ENCODE measurements around the gene APOL1.
"Not testable (repeated sequence)": the region's sequence is repeated elsewhere in the genome, so short reads cannot be mapped to it uniquely, and the experiment has no call there.

DNA sequence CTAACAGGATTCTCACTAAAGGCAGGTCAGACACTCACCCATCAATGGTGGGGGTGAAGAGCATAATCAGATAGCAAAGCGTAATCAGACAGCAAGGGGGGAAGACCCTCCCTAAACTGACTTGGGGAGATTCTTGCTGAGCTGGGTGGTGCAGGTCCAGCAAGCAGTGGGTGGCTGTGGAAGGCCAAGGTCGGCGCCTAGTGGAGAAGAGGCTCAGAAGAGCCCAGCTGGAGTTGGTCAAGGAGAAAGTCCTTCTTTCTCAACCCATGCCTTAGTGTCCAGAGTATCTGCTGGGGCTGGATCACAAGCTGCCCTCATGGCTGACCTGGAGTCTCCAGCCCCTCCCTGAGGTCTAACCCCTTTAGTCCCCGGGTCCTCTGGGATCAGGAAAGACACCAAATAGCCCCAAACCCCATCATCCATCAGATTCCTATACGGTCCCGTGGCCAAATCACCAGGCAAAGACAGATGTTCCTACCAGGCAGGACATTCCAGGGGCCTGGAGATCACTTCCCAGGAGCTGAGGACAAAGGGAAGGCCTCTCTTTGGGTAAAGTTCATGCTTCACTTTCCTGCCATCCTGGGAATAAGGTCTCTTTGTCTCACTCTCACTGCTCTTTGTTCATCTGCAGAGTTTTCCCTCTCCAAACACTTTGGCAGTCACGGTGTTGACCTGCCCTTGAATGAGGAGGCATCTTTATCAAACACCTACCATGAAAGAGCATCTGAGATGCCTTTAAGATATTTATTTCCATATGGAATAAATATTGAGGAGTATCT is 11.1 kb downstream of the APOL1 start:
- not testable (repeated sequence) for TF ChIP-seq SP1 (IDR thresholded peaks at IDR 0.05; ENCODE audit: low read depth, low read length); SPI1 (IDR thresholded peaks at IDR 0.05; ENCODE audit: borderline replicate concordance, insufficient read depth, low read depth, low read length); STAT3 (IDR thresholded peaks at IDR 0.05; ENCODE audit: low read depth, low read length); ATF2 (IDR thresholded peaks at IDR 0.05; ENCODE audit: low read length); POLR2AphosphoS5 (IDR thresholded peaks at IDR 0.05; ENCODE audit: low read length); POLR2A (IDR thresholded peaks at IDR 0.05; ENCODE audit: low read depth, low read length); EGR1 (IDR thresholded peaks at IDR 0.05; ENCODE audit: borderline replicate concordance in 1 of 2, low read depth in 2 of 2, low read length in 2 of 2)
- TF ChIP-seq, protein P1, sequence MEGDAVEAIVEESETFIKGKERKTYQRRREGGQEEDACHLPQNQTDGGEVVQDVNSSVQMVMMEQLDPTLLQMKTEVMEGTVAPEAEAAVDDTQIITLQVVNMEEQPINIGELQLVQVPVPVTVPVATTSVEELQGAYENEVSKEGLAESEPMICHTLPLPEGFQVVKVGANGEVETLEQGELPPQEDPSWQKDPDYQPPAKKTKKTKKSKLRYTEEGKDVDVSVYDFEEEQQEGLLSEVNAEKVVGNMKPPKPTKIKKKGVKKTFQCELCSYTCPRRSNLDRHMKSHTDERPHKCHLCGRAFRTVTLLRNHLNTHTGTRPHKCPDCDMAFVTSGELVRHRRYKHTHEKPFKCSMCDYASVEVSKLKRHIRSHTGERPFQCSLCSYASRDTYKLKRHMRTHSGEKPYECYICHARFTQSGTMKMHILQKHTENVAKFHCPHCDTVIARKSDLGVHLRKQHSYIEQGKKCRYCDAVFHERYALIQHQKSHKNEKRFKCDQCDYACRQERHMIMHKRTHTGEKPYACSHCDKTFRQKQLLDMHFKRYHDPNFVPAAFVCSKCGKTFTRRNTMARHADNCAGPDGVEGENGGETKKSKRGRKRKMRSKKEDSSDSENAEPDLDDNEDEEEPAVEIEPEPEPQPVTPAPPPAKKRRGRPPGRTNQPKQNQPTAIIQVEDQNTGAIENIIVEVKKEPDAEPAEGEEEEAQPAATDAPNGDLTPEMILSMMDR (IDR thresholded peaks at IDR 0.05 in 2 of 3, conservative IDR thresholded peaks at IDR 0.05 in 1 of 3; ENCODE audit: control insufficient read depth in 2 of 3, extremely low read depth in 1 of 3, insufficient read depth in 1 of 3, low read depth in 3 of 3, low read length in 3 of 3): not testable (repeated sequence)
